GM12878 (cell line): Measurements from ENCODE around the gene MIEN1. TPM values are rescaled to one million over a fixed set of nuclear protein-coding genes. Genes with fewer than 3 reads are reported as not detected.

ENCODE experiments used
- ATAC-seq: fragments of 200-7000 bp; cut with Tn5 transposase; 3 replicates; pipeline ENCODE4 v1.9.1; 2020; ENCODE audit warnings: mild to moderate bottlenecking, moderate library complexity
- BruUV-seq: library from RNA; stranded (reverse); fragments of 400-500 nt; replicated peaks from 2 replicates; lab custom pipeline; 2021; lab: Mats Ljungman, UMichigan
- CTCF ChIA-PET: fragments of 300-600 bp; sonication (Branson Sonifier 250); formaldehyde crosslinking; extraction: SDS; loops from one replicate; lab custom pipeline; 2021; ENCODE audit warnings: inconsistent platforms; lab: Yijun Ruan, JAX
- POLR2A ChIA-PET: fragments of 350-600 bp; formaldehyde crosslinking; extraction: SDS; loops from one replicate; lab custom pipeline; 2021; ENCODE audit warnings: inconsistent platforms; lab: Charles Lee
- RAD21 ChIA-PET: fragments of 300-600 bp; sonication (Branson Sonifier 250); formaldehyde crosslinking; loops from one replicate; lab custom pipeline; 2023; ENCODE audit warnings: antibody characterized with exemption; ENCODE audit not compliant: unreplicated experiment; lab: Charles Lee
- SMC1A ChIA-PET: fragments of 300-600 bp; sonication (Branson Sonifier 250); formaldehyde crosslinking; loops from one replicate; lab custom pipeline; 2023; ENCODE audit not compliant: unreplicated experiment, uncharacterized antibody; lab: Charles Lee
- DNase-seq: peaks from one replicate; pipeline ENCODE4 v3.0.0-alpha.2; 2011; ENCODE audit warnings: low read depth, low spot score
- FAIRE-seq: peaks from 3 replicates; lab custom pipeline; 2011; peaks lifted over from hg19 to GRCh38; lab: Jason Lieb, UNC
- H2AFZ ChIP-seq: 2 replicates; pipeline ENCODE4 v1.6.0; 2011; ENCODE audit warnings: low read depth, low read length, control low read depth; ENCODE audit not compliant: control insufficient read depth
- H3K27ac ChIP-seq: 2 replicates; pipeline ENCODE4 v1.5.1; 2011; ENCODE audit warnings: control low read depth; ENCODE audit not compliant: control insufficient read depth, insufficient read depth
- H3K27me3 ChIP-seq, 2 experiments: replicated peaks in 1 of 2; 2 replicates each; pipeline versions ENCODE4 v1.6.0 to v1.6.1; 2011; ENCODE audit warnings: low read length in 1 of 2; ENCODE audit not compliant: control insufficient read depth in 2 of 2, insufficient read depth in 2 of 2
- H3K36me3 ChIP-seq, 2 experiments: 2 replicates each; pipeline ENCODE4 v1.5.1; 2011; ENCODE audit warnings: low read length in 1 of 2; ENCODE audit not compliant: control insufficient read depth in 2 of 2, insufficient read depth in 2 of 2
- H3K4me1 ChIP-seq: 2 replicates; pipeline ENCODE4 v1.6.1; 2011; ENCODE audit warnings: mild to moderate bottlenecking, low read length, moderate library complexity, mixed read lengths; ENCODE audit not compliant: control insufficient read depth, insufficient read depth
- H3K4me2 ChIP-seq: 2 replicates; pipeline ENCODE4 v1.6.0; 2011; ENCODE audit warnings: control low read depth; ENCODE audit not compliant: control insufficient read depth, insufficient read depth
- H3K4me3 ChIP-seq: fragments of 200-600 bp; sonication (generic); 2 replicates; pipeline ENCODE4 v1.5.1; 2016
- H3K79me2 ChIP-seq: 2 replicates; pipeline ENCODE4 v1.6.0; 2011; ENCODE audit warnings: low read length; ENCODE audit not compliant: control insufficient read depth, insufficient read depth
- H3K9ac ChIP-seq: 2 replicates; pipeline ENCODE4 v1.8.0; 2011; ENCODE audit warnings: low read length, control low read depth, mixed read lengths; ENCODE audit not compliant: control insufficient read depth, insufficient read depth
- H3K9me3 ChIP-seq: replicated peaks from 3 replicates; pipeline ENCODE4 v1.5.1; 2011; ENCODE audit warnings: mild to moderate bottlenecking, low read length; ENCODE audit not compliant: control insufficient read depth, insufficient read depth
- H4K20me1 ChIP-seq: 2 replicates; pipeline ENCODE4 v1.6.0; 2011; ENCODE audit not compliant: control insufficient read depth, insufficient read depth
- CEBPB ChIP-seq, 2 experiments: fragments of 150-350 bp in 1 of 2; IDR thresholded peaks; 2 replicates each; pipeline ENCODE4 v1.6.1; 2012 to 2014; ENCODE audit warnings: low read depth in 2 of 2, low read length in 2 of 2, borderline replicate concordance in 1 of 2, inconsistent platforms in 1 of 2
- HCFC1 ChIP-seq: fragments of 150-350 bp; IDR thresholded peaks from 2 replicates; pipeline ENCODE4 v1.6.1; 2014; ENCODE audit warnings: low read length
- LARP7 ChIP-seq: fragments of 450-650 bp; IDR thresholded peaks from 2 replicates; pipeline ENCODE4 v1.6.1; 2017; ENCODE audit warnings: mild to moderate bottlenecking
- NKRF ChIP-seq: fragments of 450-650 bp; conservative IDR thresholded peaks from 2 replicates; pipeline ENCODE4 v1.6.1; 2017; ENCODE audit warnings: mild to moderate bottlenecking, moderate library complexity
- NR2C2 ChIP-seq: IDR thresholded peaks from 2 replicates; pipeline ENCODE4 v1.6.1; 2011; ENCODE audit warnings: borderline replicate concordance, low read depth; ENCODE audit not compliant: control insufficient read depth, insufficient read length
- POU2F2 ChIP-seq: IDR thresholded peaks from 3 replicates; pipeline ENCODE4 v1.6.1; 2011; ENCODE audit warnings: low read depth, mild to moderate bottlenecking, low read length, borderline replicate concordance
- SIX5 ChIP-seq: IDR thresholded peaks from 2 replicates; pipeline ENCODE4 v1.6.1; 2011; ENCODE audit warnings: mild to moderate bottlenecking, low read depth, low read length, moderate library complexity; ENCODE audit not compliant: severe bottlenecking
- SMARCA5 ChIP-seq: fragments of 450-650 bp; IDR thresholded peaks from 2 replicates; pipeline ENCODE4 v1.6.1; 2017; ENCODE audit warnings: mild to moderate bottlenecking
- STAT3 ChIP-seq: IDR thresholded peaks from 2 replicates; pipeline ENCODE4 v1.6.1; 2011; ENCODE audit warnings: low read depth, low read length, improper control_type of control experiment
- TCF3 ChIP-seq: IDR thresholded peaks from 2 replicates; pipeline ENCODE4 v1.6.1; 2012; ENCODE audit warnings: low read depth, mild to moderate bottlenecking, low read length, borderline replicate concordance; ENCODE audit not compliant: insufficient read depth
- YBX1 ChIP-seq: fragments of 450-650 bp; IDR thresholded peaks from 2 replicates; pipeline ENCODE4 v1.6.1; 2016; ENCODE audit warnings: antibody characterized with exemption
- ZBTB33 ChIP-seq: fragments of 450-650 bp; IDR thresholded peaks from 2 replicates; pipeline ENCODE4 v1.6.1; 2017; ENCODE audit warnings: mild to moderate bottlenecking
- WGBS: methylation state at CpG from one replicate; pipeline ENCODE4 v1.1.6; 2016; ENCODE audit warnings: low lambda C conversion rate; ENCODE audit not compliant: insufficient replicate concordance, insufficient coverage; ENCODE audit errors: missing lambda C conversion rate; 5-methylcytosine and 5-hydroxymethylcytosine counted together
- in situ Hi-C: fragments of 300-500 bp; cut with MboI; formaldehyde crosslinking; loops from 9 replicates; pipeline ENCODE4 v1.14.3; 2018; ENCODE audit warnings: mixed read lengths
- intact Hi-C: fragments of 100-400 bp; cut with micrococcal nuclease; formaldehyde crosslinking; loops from one replicate; pipeline ENCODE4 v1.14.2; 2022; ENCODE audit not compliant: unreplicated experiment
- polyA plus RNA-seq, 11 experiments: library from polyadenylated mRNA; depleted of rRNA in 4 of 11; unstranded in 6 of 11; stranded (reverse) in 5 of 11; fragments of >200 nt; fragmentation: Nextera tagmentation in 4 of 11; fragmentation: Illumina TruSeq in 1 of 11; extraction: Ambion mirVana in 4 of 11; extraction: Trizol in 1 of 11; gene quantifications; 1 replicate in 1 of 11; 2 replicates in 10 of 11; pipeline versions ENCODE4 v1.2.1 to v1.2.3, GENCODE V29; 2011 to 2016; ENCODE audit warnings: inconsistent platforms in 2 of 11, missing spikeins in 2 of 11, low read depth in 1 of 11
- total RNA-seq, 4 experiments: library from RNA; depleted of rRNA in 3 of 4; stranded (reverse); fragments of >200 nt in 3 of 4; fragmentation: Illumina TruSeq in 1 of 4; extraction: Trizol in 1 of 4; gene quantifications; 2 replicates each; pipeline versions ENCODE4 v1.2.1 to v1.2.3, GENCODE V29; 2013 to 2021
- TF ChIP-seq, protein P1 (sequence below): fragments of 150-350 bp; IDR thresholded peaks from 2 replicates; pipeline ENCODE4 v1.6.1; 2016; ENCODE audit warnings: low read depth, low read length
- TF ChIP-seq, protein P2 (sequence below): fragments of 450-650 bp; IDR thresholded peaks from 2 replicates; pipeline ENCODE4 v1.6.1; 2016; ENCODE audit warnings: mild to moderate bottlenecking

MIEN1 gene
- total and polyA plus RNA-seq, 10 of the 15 experiments (the other 5 are each of a cell fraction or from before 2014, with no cell fraction given) = 24.9 to 89.1 (median 47.7) TPM

- no peaks in the 10 kb centered on the region for H3K9me3 ChIP-seq
- ChIA-PET SMC1A (no interaction called here), POLR2A (no interaction called here), RAD21 (no interaction called here), CTCF (interaction anchor here (0.5 kb wide), 1 partner anchor 20 kb away, joined by 3 read pairs; no protein-coding TSS in a partner anchor)
- H3K27ac ChIP-seq = no peak overlapping the region
- no peaks in the 10 kb centered on the region for H4K20me1 ChIP-seq
- peaks cover 11% of the 10 kb centered on the region for H3K4me1 ChIP-seq
- peaks cover 0 to 5% of the 10 kb centered on the region in 2 experiments; a peak in 3 of 4 replicates for H3K27me3 ChIP-seq
- H3K4me2 ChIP-seq = no peak overlapping the region
- 73% methylated on average over 12 of the region's 12 CpGs for WGBS
- DNase-seq (no peak), ATAC-seq (no peak), FAIRE-seq (no peak)
- no peak overlapping the region for H3K9ac ChIP-seq
- intact Hi-C loops (no loop called here), in situ Hi-C loops (no loop called here)
- H2AFZ ChIP-seq = no peak overlapping the region
- H3K36me3 ChIP-seq = no peaks in the 10 kb centered on the region
- H3K79me2 ChIP-seq = no peaks in the 10 kb centered on the region
- H3K4me3 ChIP-seq = no peak overlapping the region
- BruUV-seq = no TSS peak
- TF ChIP-seq ZBTB33 (no peak), STAT3 (no peak), SMARCA5 (no peak), SIX5 (no peak), YBX1 (no peak), HCFC1 (no peak), LARP7 (no peak), POU2F2 (no peak), NKRF (no peak), CEBPB (IDR thresholded peaks at IDR 0.05; ENCODE audit: borderline replicate concordance in 1 of 2, low read depth in 2 of 2, low read length in 2 of 2) (no peak), NR2C2 (no peak), TCF3 (no peak)
- TF ChIP-seq, protein P1, sequence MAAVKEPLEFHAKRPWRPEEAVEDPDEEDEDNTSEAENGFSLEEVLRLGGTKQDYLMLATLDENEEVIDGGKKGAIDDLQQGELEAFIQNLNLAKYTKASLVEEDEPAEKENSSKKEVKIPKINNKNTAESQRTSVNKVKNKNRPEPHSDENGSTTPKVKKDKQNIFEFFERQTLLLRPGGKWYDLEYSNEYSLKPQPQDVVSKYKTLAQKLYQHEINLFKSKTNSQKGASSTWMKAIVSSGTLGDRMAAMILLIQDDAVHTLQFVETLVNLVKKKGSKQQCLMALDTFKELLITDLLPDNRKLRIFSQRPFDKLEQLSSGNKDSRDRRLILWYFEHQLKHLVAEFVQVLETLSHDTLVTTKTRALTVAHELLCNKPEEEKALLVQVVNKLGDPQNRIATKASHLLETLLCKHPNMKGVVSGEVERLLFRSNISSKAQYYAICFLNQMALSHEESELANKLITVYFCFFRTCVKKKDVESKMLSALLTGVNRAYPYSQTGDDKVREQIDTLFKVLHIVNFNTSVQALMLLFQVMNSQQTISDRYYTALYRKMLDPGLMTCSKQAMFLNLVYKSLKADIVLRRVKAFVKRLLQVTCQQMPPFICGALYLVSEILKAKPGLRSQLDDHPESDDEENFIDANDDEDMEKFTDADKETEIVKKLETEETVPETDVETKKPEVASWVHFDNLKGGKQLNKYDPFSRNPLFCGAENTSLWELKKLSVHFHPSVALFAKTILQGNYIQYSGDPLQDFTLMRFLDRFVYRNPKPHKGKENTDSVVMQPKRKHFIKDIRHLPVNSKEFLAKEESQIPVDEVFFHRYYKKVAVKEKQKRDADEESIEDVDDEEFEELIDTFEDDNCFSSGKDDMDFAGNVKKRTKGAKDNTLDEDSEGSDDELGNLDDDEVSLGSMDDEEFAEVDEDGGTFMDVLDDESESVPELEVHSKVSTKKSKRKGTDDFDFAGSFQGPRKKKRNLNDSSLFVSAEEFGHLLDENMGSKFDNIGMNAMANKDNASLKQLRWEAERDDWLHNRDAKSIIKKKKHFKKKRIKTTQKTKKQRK = no peak
- TF ChIP-seq, protein P2, sequence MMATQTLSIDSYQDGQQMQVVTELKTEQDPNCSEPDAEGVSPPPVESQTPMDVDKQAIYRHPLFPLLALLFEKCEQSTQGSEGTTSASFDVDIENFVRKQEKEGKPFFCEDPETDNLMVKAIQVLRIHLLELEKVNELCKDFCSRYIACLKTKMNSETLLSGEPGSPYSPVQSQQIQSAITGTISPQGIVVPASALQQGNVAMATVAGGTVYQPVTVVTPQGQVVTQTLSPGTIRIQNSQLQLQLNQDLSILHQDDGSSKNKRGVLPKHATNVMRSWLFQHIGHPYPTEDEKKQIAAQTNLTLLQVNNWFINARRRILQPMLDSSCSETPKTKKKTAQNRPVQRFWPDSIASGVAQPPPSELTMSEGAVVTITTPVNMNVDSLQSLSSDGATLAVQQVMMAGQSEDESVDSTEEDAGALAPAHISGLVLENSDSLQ = no peak
Observed at GRCh38 chr17:39705786-39706348, 24.5 kb downstream of the MIEN1 start.
